CD4-positive, alpha-beta memory T cell (primary cell): ENCODE measurements around the gene TPRN. TPM values are rescaled to one million over a fixed set of nuclear protein-coding genes. Genes with fewer than 3 reads are reported as not detected.

Source experiments
- CTCF ChIA-PET: fragments of 350-600 bp; sonication (Branson Sonifier 250); formaldehyde crosslinking; loops from one replicate; lab custom pipeline; 2021; ENCODE audit warnings: inconsistent platforms; ENCODE audit not compliant: partially characterized antibody; lab: Charles Lee
- POLR2A ChIA-PET: fragments of 350-600 bp; sonication (Branson Sonifier 250); formaldehyde crosslinking; loops from one replicate; lab custom pipeline; 2021; ENCODE audit not compliant: partially characterized antibody; lab: Charles Lee
- DNase-seq, 5 donors: peaks; one replicate each; pipeline versions ENCODE4 v3.0.0 to v3.0.0-alpha.2; 2020 to 2022; ENCODE audit warnings: mixed read lengths in 1 of 5
- H3K27ac ChIP-seq: one replicate; pipeline ENCODE4 v1.7.0; 2013; ENCODE audit warnings: low read depth, low read length
- H3K27me3 ChIP-seq: 2 replicates; pipeline ENCODE4 v1.7.0; 2013; ENCODE audit warnings: mild to moderate bottlenecking, low read length, moderate library complexity; ENCODE audit not compliant: insufficient read depth
- H3K36me3 ChIP-seq: 2 replicates; pipeline ENCODE4 v1.7.0; 2013; ENCODE audit warnings: mild to moderate bottlenecking, low read length, moderate library complexity; ENCODE audit not compliant: insufficient read depth
- H3K4me1 ChIP-seq: 2 replicates; pipeline ENCODE4 v1.7.0; 2013; ENCODE audit warnings: mild to moderate bottlenecking, low read length, moderate library complexity; ENCODE audit not compliant: insufficient read depth
- H3K4me3 ChIP-seq, 2 donors: one replicate each; pipeline ENCODE4 v1.7.0; 2013; ENCODE audit warnings: low read length in 2 of 2, mild to moderate bottlenecking in 1 of 2
- H3K9me3 ChIP-seq, 2 donors: one replicate each; pipeline ENCODE4 v1.7.0; 2013; ENCODE audit warnings: low read length in 2 of 2, control low read depth in 1 of 2; ENCODE audit not compliant: control insufficient read depth in 1 of 2
- H3K27ac Mint-ChIP-seq, 7 donors: one replicate each; pipeline ENCODE4 v1.8.0; 2020 to 2021; ENCODE audit warnings: mixed read lengths in 7 of 7, mild to moderate bottlenecking in 6 of 7, inconsistent platforms in 3 of 7, moderate library complexity in 3 of 7
- H3K27me3 Mint-ChIP-seq, 2 donors: one replicate each; pipeline ENCODE4 v1.8.0; 2020 to 2021; ENCODE audit warnings: mixed read lengths in 2 of 2
- H3K36me3 Mint-ChIP-seq, 2 donors: one replicate each; pipeline ENCODE4 v1.8.0; 2020 to 2021; ENCODE audit warnings: mixed read lengths in 2 of 2, inconsistent platforms in 1 of 2, mild to moderate bottlenecking in 1 of 2
- H3K4me1 Mint-ChIP-seq, 4 donors: one replicate each; pipeline ENCODE4 v1.8.0; 2020 to 2021; ENCODE audit warnings: mixed read lengths in 4 of 4, mild to moderate bottlenecking in 1 of 4
- H3K4me3 Mint-ChIP-seq, 8 donors: one replicate each; pipeline ENCODE4 v1.8.0; 2020 to 2021; ENCODE audit warnings: mixed read lengths in 8 of 8, mild to moderate bottlenecking in 7 of 8, moderate library complexity in 6 of 8, inconsistent platforms in 3 of 8
- H3K9me3 Mint-ChIP-seq, 8 donors: one replicate each; pipeline ENCODE4 v1.8.0; 2020 to 2021; ENCODE audit warnings: mixed read lengths in 8 of 8, mild to moderate bottlenecking in 5 of 8, inconsistent platforms in 3 of 8, moderate library complexity in 1 of 8
- intact Hi-C: fragments of 100-400 bp; cut with micrococcal nuclease; formaldehyde crosslinking; loops from one replicate; pipeline ENCODE4 v1.15.1; 2023
- polyA plus RNA-seq, 2 donors: library from polyadenylated mRNA; unstranded; fragments of 300-500 nt; fragmentation: Illumina TruSeq; gene quantifications; one replicate each; pipeline ENCODE4 v1.2.3, GENCODE V29; 2021
- total RNA-seq, 2 experiments: library from RNA; stranded (reverse); gene quantifications; one replicate each; pipeline ENCODE4 v1.2.3, GENCODE V29; 2021

TPRN gene
- total and polyA plus RNA-seq, 4 experiments from 2014 or later = 0.27 to 8.6 (median 4.5) TPM

DNA sequence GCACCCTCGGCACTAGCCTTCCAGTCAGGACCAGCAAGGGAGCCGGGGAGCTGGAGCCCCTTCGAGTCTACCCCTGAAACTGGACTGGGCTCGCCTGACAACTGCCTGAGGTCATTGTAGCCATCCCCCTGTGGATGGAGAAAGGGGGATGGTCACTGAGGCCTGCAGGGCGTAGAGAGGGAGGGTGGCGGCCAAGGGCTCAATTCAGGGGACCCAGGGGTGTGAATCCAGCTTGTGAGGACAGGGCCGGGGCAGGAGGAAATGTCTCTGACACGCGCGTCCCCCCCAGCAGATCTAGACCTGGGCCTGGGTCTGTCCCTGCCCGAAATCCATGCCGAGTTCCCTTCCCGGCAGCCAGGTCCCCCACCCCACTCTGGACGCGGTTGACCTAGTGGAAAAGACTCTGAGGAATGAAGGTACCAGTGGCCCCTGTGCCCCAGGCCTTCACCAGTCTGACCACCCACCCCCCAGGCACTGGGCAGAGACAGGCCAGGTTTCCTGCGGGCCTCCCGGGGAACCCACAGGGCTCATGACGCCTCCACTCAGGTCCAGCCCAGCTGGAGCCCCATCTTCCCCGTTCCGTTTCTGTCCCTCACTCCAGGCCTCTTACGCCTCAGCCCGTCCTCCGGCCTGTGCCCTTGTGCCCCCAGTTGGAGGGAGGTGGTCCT, 31.0 kb upstream of the TPRN start:
- no peaks in the 10 kb centered on the region for H3K36me3 Mint-ChIP-seq
- intact Hi-C loops = no loop called here
- no peak for DNase-seq
- H3K9me3 Mint-ChIP-seq = no peaks in the 10 kb centered on the region
- Histone ChIP-seq H3K4me1 (peaks cover 7% of the 10 kb centered on the region), H3K36me3 (no peaks in the 10 kb centered on the region), H3K9me3 (no peaks in the 10 kb centered on the region), H3K27me3 (no peaks in the 10 kb centered on the region), H3K27ac (no peak overlapping the region), H3K4me3 (no peak overlapping the region)
- CTCF ChIA-PET = interaction anchor here (2.0 kb wide), 1 partner anchor 113 kb away, joined by 5 read pairs; no protein-coding TSS in a partner anchor
- peaks cover 2 to 9% (median 3%) of the 10 kb centered on the region in 4 donors for H3K4me1 Mint-ChIP-seq
- POLR2A ChIA-PET = interaction anchor here (1.7 kb wide), 1 partner anchor 10 kb away, joined by 7 read pairs; the partner anchor contains the start of gene TUBB4B
- no peak overlapping the region for H3K4me3 Mint-ChIP-seq
- H3K27me3 Mint-ChIP-seq = peaks cover 3 to 11% of the 10 kb centered on the region in 2 donors
- H3K27ac Mint-ChIP-seq = no peak overlapping the region

DNA sequence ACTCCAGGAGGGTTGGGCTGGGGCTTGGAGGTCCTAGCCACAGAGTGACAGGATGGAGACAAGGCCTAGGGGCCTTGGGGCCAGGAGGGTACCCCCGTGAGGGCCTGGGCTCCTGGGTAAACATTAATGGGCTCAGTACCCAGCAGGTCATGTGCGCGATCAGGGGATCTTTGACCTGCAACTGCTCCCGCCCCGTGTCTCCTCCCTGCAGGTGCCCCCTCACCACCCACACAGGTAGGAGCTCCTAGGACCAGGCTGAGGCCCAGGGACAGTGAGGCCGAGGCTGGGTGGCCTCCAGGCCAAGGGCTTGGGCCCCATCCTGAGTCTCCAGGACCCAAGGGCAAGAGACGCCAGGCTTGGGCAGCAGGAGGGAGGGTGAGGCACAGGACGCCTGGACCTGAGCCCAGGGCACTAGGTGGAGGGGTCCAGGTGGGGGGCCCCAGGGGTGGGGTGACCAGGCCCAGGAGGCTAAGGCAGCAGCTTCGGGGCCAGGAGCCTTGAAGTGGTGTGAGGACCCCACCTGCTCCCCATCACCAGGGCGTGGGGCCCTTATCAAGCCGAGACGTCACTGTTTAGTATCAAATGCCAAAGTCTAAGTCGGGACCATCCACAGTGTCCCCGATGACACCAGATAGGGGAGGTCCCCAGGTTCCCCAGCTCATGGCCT, 30.3 kb upstream of the TPRN start, which contains the start of gene SLC34A3:
Gene SLC34A3, plus strand, starts transcription at position 197 of the 667 bp plus-strand sequence. CDS start 802 bp downstream, outside the sequence.
- no peak for DNase-seq
- intact Hi-C loops = no loop called here
- no peak within 1 kb of the TSS for H3K27ac ChIP-seq
- H3K27me3 ChIP-seq = no peaks in the 10 kb centered on the region
- Mint-ChIP-seq H3K9me3 (no peaks in the 10 kb centered on the region), H3K4me3 (no peak within 1 kb of the TSS), H3K27me3 (peaks cover 3 to 11% of the 10 kb centered on the region in 2 donors), H3K4me1 (peaks cover 2 to 6% (median 3%) of the 10 kb centered on the region in 4 donors), H3K36me3 (no peaks in the 10 kb centered on the region), H3K27ac (no peak within 1 kb of the TSS)
- H3K4me3 ChIP-seq = no peak within 1 kb of the TSS
- ChIA-PET POLR2A (interaction anchor here (1.7 kb wide), 1 partner anchor 10 kb away, joined by 7 read pairs; the partner anchor contains the start of gene TUBB4B), CTCF (interaction anchor here (0.6 to 2.0 kb wide), 2 partner anchors 113 to 515 kb away, joined by 3 to 5 read pairs; no protein-coding TSS in a partner anchor)
- H3K9me3 ChIP-seq = no peaks in the 10 kb centered on the region
- peaks cover under 1% of the 10 kb centered on the region for H3K4me1 ChIP-seq
- H3K36me3 ChIP-seq = no peaks in the 10 kb centered on the region

DNA sequence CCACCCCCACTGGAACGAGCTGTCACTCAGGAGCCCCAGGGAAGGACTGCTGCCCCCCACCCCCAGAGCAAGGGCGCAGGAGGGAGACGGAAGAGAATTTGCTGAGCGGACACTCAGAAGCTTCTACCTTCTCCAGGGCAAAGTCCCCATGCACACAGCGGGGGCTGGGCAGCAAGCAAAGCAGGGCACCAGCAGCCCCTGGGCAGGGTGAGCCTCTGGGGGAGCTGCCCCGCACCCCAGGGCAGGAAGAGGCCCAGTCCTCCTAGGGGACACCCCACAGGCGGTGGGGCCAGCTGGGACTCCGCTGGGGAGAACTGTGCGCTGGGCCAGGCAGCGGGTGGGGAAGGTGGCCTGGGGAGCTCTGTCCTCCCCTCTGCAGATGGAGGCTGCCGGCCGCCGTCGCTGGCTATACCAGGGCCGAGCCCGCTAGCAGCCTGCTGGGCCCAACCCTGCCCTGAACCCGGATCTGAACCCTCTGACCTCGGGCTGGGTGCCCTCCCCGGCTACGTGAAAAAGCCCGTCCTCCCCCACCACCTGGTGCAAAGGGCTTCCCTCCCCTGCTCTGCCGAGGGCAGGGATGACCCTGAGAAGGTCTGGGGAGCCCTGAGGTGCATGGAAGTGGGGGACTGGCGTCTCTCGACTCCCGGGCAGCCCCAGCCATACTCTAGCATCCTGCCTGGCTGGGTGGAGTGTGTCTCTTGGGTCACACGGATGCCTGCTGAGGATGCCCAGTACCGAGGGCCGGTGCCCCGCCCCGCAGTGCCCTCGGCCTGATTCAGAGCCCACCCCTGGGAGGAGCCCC, 29.6 kb upstream of the TPRN start:
- intact Hi-C loops = no loop called here
- no peak for DNase-seq
- H3K4me1 ChIP-seq = no peaks in the 10 kb centered on the region
- peaks cover 2 to 6% (median 3%) of the 10 kb centered on the region in 4 donors for H3K4me1 Mint-ChIP-seq
- H3K27ac ChIP-seq = no peak overlapping the region
- ChIA-PET POLR2A (interaction anchor here (0.6 kb wide), 1 partner anchor 691 kb away, joined by 4 read pairs; no protein-coding TSS in a partner anchor), CTCF (interaction anchor here (0.6 to 2.0 kb wide), 4 partner anchors 8 to 514 kb away, joined by 3 to 5 read pairs (median 3); no protein-coding TSS in a partner anchor)
- no peak overlapping the region for H3K27ac Mint-ChIP-seq
- no peaks in the 10 kb centered on the region for H3K9me3 Mint-ChIP-seq
- no peak overlapping the region for H3K4me3 Mint-ChIP-seq
- H3K27me3 Mint-ChIP-seq = peaks cover 3 to 8% of the 10 kb centered on the region in 2 donors
- H3K9me3 ChIP-seq = no peaks in the 10 kb centered on the region
- no peak overlapping the region for H3K4me3 ChIP-seq
- H3K27me3 ChIP-seq = no peaks in the 10 kb centered on the region
- no peaks in the 10 kb centered on the region for H3K36me3 Mint-ChIP-seq
- no peaks in the 10 kb centered on the region for H3K36me3 ChIP-seq

DNA sequence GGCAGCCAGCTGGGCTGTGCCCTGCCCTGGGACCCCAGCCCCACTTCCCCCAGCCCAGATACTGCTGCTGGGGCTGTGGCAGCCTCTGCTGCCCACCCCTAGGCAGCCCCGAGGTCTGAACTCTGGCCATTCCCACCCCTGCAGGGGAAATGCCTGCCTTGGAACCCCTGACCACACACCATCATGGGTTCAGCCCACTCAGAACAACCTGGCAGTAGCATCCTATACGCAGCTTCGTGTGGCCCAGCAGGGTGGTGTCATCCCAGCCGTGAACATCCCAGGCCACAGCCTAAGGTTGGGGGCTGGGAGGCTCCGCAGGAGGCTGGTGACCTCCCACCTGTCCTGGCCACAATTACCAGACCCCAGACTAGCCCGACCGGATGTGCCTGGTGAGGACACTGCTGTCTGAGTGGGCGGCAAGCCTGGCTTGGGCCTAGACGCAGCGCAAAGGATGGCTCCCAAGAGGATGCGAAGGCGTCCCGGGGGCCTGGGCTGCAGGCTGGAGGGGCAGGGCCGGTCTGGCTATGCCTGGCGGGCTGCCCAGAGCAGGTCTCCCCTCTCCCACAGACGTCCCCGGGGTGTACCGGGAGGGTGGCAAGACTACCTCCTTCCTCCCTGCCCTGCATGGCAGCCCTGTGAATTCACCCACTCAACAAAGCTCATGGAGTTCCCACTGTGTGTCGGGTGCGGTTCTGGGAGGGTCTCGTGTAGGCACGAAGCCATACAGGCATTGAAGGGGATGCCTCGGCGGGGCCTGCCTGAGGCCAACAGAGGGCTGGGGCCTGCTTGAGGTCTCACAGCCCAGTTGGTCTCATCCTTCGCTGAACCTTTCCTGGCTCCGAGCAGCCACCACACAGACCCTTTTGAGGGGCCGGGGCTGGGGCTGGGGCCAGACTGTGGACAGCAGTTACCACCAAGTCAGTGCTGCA, 28.7 kb upstream of the TPRN start:
- Mint-ChIP-seq H3K27ac (no peak overlapping the region), H3K27me3 (peaks cover 3 to 4% of the 10 kb centered on the region in 2 donors), H3K4me1 (peaks cover 2 to 6% (median 3%) of the 10 kb centered on the region in 4 donors), H3K36me3 (no peaks in the 10 kb centered on the region), H3K9me3 (no peaks in the 10 kb centered on the region), H3K4me3 (no peak overlapping the region)
- H3K4me3 ChIP-seq = no peak overlapping the region
- H3K4me1 ChIP-seq = peaks cover 3% of the 10 kb centered on the region
- intact Hi-C loops = no loop called here
- H3K36me3 ChIP-seq = no peaks in the 10 kb centered on the region
- H3K9me3 ChIP-seq = no peaks in the 10 kb centered on the region
- CTCF ChIA-PET = interaction anchor here (0.9 to 1.0 kb wide), 2 partner anchors 9 to 40 kb away, joined by 3 read pairs; no protein-coding TSS in a partner anchor
- no peak for DNase-seq
- no peak overlapping the region for H3K27ac ChIP-seq
- POLR2A ChIA-PET = interaction anchor here (0.6 kb wide), 1 partner anchor 690 kb away, joined by 4 read pairs; no protein-coding TSS in a partner anchor
- no peaks in the 10 kb centered on the region for H3K27me3 ChIP-seq

DNA sequence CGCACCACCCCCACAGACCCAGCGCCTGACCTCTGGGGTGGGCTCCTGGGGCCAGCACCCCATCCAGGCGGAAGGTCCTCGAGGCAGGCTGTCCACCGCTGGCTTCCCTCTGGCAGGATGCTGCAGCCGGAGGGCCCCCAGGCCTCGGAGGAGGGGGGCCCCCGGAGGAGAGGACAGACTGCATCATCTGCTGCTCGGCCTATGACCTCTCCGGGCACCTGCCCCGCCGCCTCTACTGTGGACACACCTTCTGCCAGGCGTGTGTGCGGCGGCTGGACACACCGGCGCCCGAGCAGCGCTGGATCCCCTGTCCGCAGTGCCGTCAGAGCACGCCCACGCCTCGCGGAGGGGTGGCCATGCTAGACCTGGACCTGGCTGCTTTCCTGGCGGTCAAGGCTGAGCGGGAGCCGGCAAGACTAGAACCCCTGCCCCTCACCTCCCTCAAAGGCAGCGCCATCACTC, 28.0 kb upstream of the TPRN start:
- POLR2A ChIA-PET = no interaction called here
- intact Hi-C loops = no loop called here
- no peak for DNase-seq
- Mint-ChIP-seq H3K27me3 (peaks cover 3 to 4% of the 10 kb centered on the region in 2 donors), H3K27ac (no peak overlapping the region), H3K9me3 (no peaks in the 10 kb centered on the region), H3K4me3 (no peak overlapping the region), H3K36me3 (no peaks in the 10 kb centered on the region), H3K4me1 (peaks cover 2 to 12% (median 4%) of the 10 kb centered on the region in 4 donors)
- Histone ChIP-seq H3K27ac (no peak overlapping the region), H3K4me1 (peaks cover 9% of the 10 kb centered on the region), H3K9me3 (no peaks in the 10 kb centered on the region), H3K27me3 (no peaks in the 10 kb centered on the region), H3K36me3 (no peaks in the 10 kb centered on the region), H3K4me3 (no peak overlapping the region)
- CTCF ChIA-PET = interaction anchor here (2.3 to 4.6 kb wide), 2 partner anchors 105 to 109 kb away, joined by 14 to 33 read pairs; no protein-coding TSS in a partner anchor
